HG03575 (cell line): ENCODE data around the gene MEIS2.

Source experiments
- ATAC-seq: cut with Tn5 transposase; IDR thresholded peaks from one replicate; pipeline ENCODE4 v1.9.1; 2021; ENCODE audit not compliant: unreplicated experiment, insufficient number of reproducible peaks, low FRiP score; ENCODE audit errors: extremely low read depth

The MEIS2 gene

GRCh38 chr15:37117030-37117429, 16.7 kb upstream of the MEIS2 start:
- no peak for ATAC-seq

GRCh38 chr15:37115538-37115937, 15.2 kb upstream of the MEIS2 start:
- no peak for ATAC-seq

- no peak for ATAC-seq
Measured at GRCh38 chr15:37112971-37113670, 12.8 kb upstream of the MEIS2 start.

- no peak for ATAC-seq
Measured at GRCh38 chr15:37112171-37112570, 11.8 kb upstream of the MEIS2 start.

GRCh38 chr15:37111427-37111717, 11.0 kb upstream of the MEIS2 start:
- no peak for ATAC-seq

- ATAC-seq: no peak
Measured at GRCh38 chr15:37109872-37110572, 9.7 kb upstream of the MEIS2 start.

- ATAC-seq: no peak
Measured at GRCh38 chr15:37109168-37109871, 9.0 kb upstream of the MEIS2 start.

- no peak for ATAC-seq
Measured at GRCh38 chr15:37108381-37109167, 8.2 kb upstream of the MEIS2 start.

- ATAC-seq: no peak
Measured at GRCh38 chr15:37107744-37108380, 7.5 kb upstream of the MEIS2 start.

- ATAC-seq: no peak
Measured at GRCh38 chr15:37107071-37107743, 6.9 kb upstream of the MEIS2 start.

- ATAC-seq: no peak
Measured at GRCh38 chr15:37106490-37107001, 6.2 kb upstream of the MEIS2 start.

- no peak for ATAC-seq
Measured at GRCh38 chr15:37105889-37106288, 5.5 kb upstream of the MEIS2 start.

GRCh38 chr15:37105029-37105428, 4.7 kb upstream of the MEIS2 start:
- no peak for ATAC-seq

- no peak for ATAC-seq
Measured at GRCh38 chr15:37104424-37104981, 4.2 kb upstream of the MEIS2 start.

- ATAC-seq: no peak
Measured at GRCh38 chr15:37103475-37104423, 3.4 kb upstream of the MEIS2 start.

- no peak for ATAC-seq
Measured at GRCh38 chr15:37103163-37103435, 2.8 kb upstream of the MEIS2 start.
